Stimulated activated CD4-positive, alpha-beta T cell treated with anti-CD3 and anti-CD28 coated beads, Interleukin-12 subunit alpha, Interleukin-12 subunit beta, amount 100 ng/mL, for 4 hours (primary cell): Measurements from ENCODE around the gene NCF4.

ENCODE experiments used
- DNase-seq: peaks from one replicate; pipeline ENCODE4 v3.0.0-alpha.2; 2020

NCF4 gene

GRCh38 chr22:36865346-36865745 is 4.5 kb downstream of the NCF4 start:
- DNase-seq = no peak

GRCh38 chr22:36867695-36868094 is 6.9 kb downstream of the NCF4 start:
- DNase-seq = no peak

- no peak for DNase-seq
Measured at GRCh38 chr22:36868546-36869181, 7.9 kb downstream of the NCF4 start.

- DNase-seq = no peak
Measured at GRCh38 chr22:36870250-36870649, 9.4 kb downstream of the NCF4 start.

GRCh38 chr22:36871669-36872081 is 10.9 kb downstream of the NCF4 start:
- DNase-seq = no peak

- DNase-seq = no peak
Measured at GRCh38 chr22:36872084-36872483, 11.3 kb downstream of the NCF4 start.

- no peak for DNase-seq
Measured at GRCh38 chr22:36872866-36873498, 12.2 kb downstream of the NCF4 start.

- DNase-seq = no peak
Measured at GRCh38 chr22:36873614-36874308, 13.0 kb downstream of the NCF4 start.

GRCh38 chr22:36874309-36874696 is 13.5 kb downstream of the NCF4 start:
- no peak for DNase-seq

- DNase-seq = no peak
Measured at GRCh38 chr22:36874736-36875135, 13.9 kb downstream of the NCF4 start.

- DNase-seq = no peak
Measured at GRCh38 chr22:36875741-36876140, 14.9 kb downstream of the NCF4 start.

GRCh38 chr22:36879775-36880174 is 19.0 kb downstream of the NCF4 start:
- no peak for DNase-seq

GRCh38 chr22:36881504-36882245 is 20.9 kb downstream of the NCF4 start:
- no peak for DNase-seq

- DNase-seq = no peak
Measured at GRCh38 chr22:36884349-36885158, 23.7 kb downstream of the NCF4 start.

- DNase-seq = no peak
Measured at GRCh38 chr22:36885474-36885873, 24.7 kb downstream of the NCF4 start.

- no peak for DNase-seq
Measured at GRCh38 chr22:36886016-36886415, 25.2 kb downstream of the NCF4 start.

- DNase-seq = no peak
Measured at GRCh38 chr22:36887162-36887561, 26.4 kb downstream of the NCF4 start.

- no peak for DNase-seq
Measured at GRCh38 chr22:36891646-36892045, 30.8 kb downstream of the NCF4 start.

GRCh38 chr22:36892292-36892691 is 31.5 kb downstream of the NCF4 start:
- DNase-seq = no peak

GRCh38 chr22:36893262-36893661 is 32.5 kb downstream of the NCF4 start:
- no peak for DNase-seq

- DNase-seq = no peak
Measured at GRCh38 chr22:36894266-36894665, 33.5 kb downstream of the NCF4 start.

GRCh38 chr22:36897611-36898010 is 36.8 kb downstream of the NCF4 start:
- no peak for DNase-seq

- no peak for DNase-seq
Measured at GRCh38 chr22:36898690-36899089, 37.9 kb downstream of the NCF4 start.
